HG03442 (cell line): Measurements from ENCODE around the gene RRP12.
"Not testable (repeated sequence)": the region's sequence is repeated elsewhere in the genome, so short reads cannot be mapped to it uniquely, and the experiment has no call there.

Experiments
- ATAC-seq: cut with Tn5 transposase; IDR thresholded peaks from one replicate; pipeline ENCODE4 v1.9.1; 2021; ENCODE audit warnings: mild to moderate bottlenecking, moderate library complexity; ENCODE audit not compliant: unreplicated experiment

RRP12 gene

DNA sequence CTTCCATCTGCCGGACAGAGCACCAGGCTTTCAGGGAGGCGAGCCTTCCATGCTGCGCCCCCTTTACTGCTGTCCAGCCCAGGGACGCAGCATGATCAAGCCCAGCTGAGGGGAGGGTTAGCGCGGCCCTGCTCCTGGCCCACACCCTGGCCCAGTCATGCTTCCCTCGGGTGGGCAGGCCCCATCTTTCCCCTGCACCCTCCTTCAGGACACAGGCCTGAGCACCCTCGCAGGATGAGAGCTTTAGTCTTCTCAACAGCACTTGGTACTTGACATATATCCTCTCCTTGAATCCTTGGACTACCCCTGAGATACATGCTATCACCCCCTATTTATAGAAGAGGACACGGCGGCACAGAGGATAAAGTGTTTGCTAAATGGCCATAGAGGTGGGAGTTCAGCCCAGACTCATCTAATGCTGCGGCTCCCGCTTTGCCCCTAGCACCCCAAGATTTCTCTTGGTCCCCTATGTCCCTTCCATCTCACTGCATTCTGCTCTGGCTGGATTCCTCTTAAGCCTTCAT, 34.0 kb downstream of the RRP12 start:
- no peak for ATAC-seq

DNA sequence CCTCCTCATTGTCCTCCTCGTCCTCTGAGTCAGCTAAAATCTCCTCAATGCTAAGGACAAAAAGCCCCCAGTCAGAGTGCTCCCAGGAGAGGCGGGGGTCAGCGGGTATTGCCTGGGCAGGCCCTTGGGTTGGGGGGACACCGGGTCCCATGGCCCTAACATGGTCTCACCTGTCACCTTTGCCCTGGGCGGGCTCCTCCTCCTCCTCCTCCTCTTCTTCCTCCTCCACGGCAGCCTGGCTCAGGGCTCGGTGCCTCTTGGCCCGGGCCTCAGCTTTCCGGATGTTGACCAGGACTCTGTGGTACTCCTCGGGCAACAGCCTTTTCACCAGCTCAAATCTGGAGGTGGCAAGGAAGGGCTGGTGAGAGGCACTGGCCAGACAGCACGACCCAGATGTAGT, 34.6 kb downstream of the RRP12 start:
- no peak for ATAC-seq

GRCh38 chr10:97365761-97366351, 35.3 kb downstream of the RRP12 start:
- ATAC-seq: no peak

DNA sequence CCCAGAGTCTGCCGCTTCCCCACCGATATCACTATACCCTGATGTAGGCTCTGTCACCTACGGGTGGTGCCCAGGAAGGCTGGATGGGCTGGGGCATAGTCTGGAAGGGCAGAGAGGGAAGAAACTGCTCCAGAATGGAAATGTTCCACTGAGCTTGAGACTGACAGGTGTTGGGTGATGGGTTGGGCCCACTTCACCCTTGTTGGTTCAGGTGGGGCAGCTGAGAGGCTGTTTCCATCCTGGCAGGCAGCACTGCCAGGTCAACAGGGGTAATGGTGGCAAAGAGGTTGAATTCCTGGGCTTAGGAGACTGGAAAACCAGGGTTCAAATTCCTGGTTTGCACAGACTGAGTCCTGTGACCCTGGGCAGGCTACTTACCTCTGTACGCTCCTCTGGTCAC, 38.1 kb downstream of the RRP12 start:
- ATAC-seq: no peak

DNA sequence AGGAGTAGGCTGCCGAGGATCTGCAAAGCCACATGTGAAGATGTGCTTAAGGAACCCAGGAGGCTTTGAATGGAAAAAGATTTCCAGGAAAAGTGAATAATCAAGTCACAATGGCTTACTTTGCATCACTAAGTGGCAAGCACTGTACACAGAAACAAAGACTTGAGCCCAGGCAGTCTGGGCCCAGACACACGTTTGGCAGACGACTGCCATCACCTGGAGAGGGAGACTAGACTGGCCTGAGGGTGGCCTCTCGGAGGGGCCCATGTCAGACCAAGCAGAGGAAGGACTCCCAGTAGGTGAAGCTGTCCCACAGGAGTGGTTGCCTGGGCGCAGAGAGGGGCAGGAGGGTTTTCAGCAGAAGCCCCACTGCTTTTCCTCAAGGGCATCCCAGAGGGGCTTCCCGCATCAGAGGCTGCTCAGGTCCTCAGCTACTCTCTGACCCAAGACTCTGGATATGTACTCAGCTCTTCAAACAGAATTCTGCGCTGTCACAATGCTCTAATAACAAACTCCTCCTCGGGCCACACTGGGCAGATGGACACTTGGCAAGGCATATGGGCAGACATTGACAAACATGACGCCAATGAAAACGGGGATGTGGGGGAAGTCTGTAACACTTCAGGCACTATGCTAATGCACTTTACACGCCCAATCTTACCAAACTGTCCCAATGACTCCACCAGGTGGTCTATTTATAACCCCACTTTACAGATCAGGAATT, 38.7 kb downstream of the RRP12 start:
- ATAC-seq: no peak

- ATAC-seq: no peak
Observed at GRCh38 chr10:97361537-97361901, 39.6 kb downstream of the RRP12 start.

GRCh38 chr10:97360705-97361536, 40.2 kb downstream of the RRP12 start:
- no peak for ATAC-seq

- no peak for ATAC-seq
Observed at GRCh38 chr10:97358781-97359180, 42.4 kb downstream of the RRP12 start.

- no peak for ATAC-seq
Observed at GRCh38 chr10:97358349-97358748, 42.8 kb downstream of the RRP12 start.

DNA sequence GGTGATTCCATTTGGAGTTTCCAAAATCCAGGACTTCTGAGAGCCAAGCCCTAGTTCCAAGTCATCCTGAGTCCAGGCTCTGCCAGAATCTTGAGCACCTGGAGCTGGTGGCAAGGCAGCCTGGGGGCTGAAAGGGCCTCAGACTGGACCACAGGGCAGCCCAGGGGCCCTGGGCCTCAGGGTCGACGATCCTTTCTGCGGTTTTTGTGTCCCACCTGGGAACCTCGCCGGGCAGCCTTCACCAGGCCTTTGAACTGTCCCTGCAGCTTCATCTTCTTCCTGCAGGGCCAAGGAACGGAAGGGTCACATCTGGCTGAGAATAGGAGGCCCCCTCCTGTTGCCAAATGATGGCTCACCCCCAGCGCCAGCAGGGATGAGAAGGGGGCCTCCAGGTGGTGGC, 44.2 kb downstream of the RRP12 start:
- no peak for ATAC-seq

- no peak for ATAC-seq
Observed at GRCh38 chr10:97356318-97356914, 44.7 kb downstream of the RRP12 start.

GRCh38 chr10:97355571-97355975, 45.6 kb downstream of the RRP12 start:
- no peak for ATAC-seq

DNA sequence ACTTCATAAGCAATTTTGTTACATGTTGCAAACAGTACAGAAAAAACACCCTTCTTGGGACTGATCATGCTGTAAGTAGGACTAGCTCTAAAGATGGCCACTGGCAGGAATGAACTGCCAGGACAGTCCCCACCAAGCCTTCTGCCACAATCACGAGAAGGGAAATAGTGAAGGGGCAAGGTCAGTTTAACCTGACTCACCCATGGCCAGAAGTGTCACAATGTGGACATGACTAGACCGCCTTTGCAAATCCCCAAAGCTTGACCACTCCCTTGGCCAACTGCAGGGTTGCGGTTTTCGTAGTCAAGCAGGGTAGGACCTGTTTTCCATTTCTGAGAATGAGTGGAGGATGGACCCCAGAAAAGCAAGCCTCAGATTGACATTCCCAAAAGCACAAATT, 47.2 kb downstream of the RRP12 start:
- ATAC-seq: no peak

- ATAC-seq: no peak
Observed at GRCh38 chr10:97349752-97350513, 51.2 kb downstream of the RRP12 start.

DNA sequence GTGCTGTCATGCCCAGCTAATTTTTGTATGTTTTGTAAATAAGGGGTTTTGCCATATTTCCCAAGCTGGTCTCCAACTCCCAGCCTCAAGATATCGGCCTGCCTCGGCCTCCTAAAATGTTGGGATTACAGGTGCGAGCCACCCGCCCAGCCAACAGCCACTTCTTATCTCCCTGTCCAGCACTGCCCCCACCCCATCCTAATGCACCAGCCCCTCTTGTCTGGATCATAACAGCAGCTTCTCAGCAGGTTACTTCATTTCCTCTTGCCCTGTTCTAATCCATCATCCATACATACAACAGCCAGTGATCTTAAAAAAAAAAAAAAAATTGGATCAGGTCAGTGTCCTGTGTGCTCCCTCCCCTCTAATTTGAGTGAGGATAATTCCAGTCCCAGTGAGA, 53.8 kb downstream of the RRP12 start:
- ATAC-seq: no peak

DNA sequence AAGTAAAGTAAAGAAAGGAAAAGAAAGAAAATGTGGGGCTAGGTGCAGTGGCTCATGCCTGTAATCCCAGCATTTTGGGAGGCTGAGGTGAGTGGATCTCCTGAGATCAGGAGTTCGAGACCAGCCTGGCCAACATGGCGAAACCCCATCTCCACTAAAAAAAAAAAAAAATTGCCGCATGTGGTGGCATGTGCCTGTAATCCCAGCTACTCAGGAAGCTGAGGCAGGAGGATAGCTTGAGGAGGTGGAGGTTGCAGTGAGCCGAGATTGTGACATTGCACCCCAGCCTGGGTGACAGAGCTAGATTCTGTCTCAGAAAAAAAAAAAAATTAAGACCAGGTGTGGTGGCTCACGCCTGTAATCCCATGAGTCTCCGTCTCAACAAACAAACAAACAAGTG, 57.5 kb downstream of the RRP12 start:
- ATAC-seq: not testable (repeated sequence)

DNA sequence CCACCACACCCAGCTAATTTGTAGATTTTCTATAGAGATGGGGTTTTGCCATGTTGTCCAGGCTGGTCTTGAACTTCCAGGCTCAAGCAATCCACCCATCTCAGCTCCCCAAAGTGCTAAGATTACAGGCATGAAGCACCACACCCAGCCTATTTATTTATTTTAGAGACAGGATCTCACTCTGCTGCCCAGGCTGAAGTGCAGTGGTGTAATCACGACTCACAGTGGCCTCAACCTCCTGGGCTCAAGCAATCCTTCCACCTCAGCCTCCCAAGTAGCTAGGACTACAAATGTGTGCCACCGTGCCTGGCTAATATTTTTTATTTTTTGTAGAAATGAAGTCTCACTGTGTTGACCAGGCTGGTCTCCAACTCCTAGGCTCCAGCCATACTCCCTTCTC, 59.7 kb downstream of the RRP12 start:
- no peak for ATAC-seq

- no peak for ATAC-seq
Observed at GRCh38 chr10:97338041-97338440, 63.1 kb downstream of the RRP12 start.

DNA sequence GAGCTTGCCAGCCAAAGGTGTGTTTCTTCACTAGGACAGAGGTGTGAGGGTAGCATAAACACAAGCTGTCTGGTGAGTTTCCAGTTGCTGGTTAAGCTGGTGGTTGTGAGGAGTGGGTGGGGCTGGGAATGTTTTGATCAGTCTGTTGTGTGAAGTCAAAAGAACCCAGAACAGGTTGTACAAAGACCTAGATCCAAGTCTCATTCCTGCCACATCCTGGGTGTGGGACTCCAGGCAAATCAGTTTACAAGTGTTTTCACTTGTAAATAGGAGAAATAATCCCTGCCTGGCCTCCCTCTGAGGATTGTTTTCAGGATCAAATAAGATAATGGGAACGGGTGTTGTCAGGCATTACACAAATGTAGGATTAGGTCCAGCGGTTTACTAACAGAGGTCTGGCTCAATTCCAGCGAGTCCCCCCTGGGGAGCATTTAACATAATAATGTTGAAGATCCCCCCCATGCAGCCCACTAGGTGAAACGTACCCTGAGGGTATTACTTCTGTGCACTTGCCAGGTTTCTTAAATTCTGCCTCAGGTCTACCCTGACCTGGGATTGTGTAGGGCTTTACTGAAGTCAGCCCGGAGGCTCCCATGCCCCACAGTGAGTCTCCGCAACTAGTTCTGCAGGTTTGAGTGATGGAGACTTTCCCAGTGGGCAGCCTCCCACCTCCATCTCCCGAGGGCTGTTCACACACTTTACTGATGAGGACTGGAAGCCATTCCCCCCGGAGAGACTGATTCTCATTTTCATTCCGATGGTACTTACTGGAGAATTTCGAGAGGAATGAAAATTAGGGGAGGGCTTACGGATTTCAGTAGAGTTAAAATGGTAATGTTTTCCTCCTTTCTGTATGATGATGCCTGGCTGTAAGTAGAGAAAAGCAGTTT, 64.0 kb downstream of the RRP12 start:
- ATAC-seq: no peak

GRCh38 chr10:97336446-97336845, 64.7 kb downstream of the RRP12 start:
- no peak for ATAC-seq
